Activated CD8-positive, alpha-beta T cell treated with anti-CD3 and anti-CD28 coated beads for 36 hours (primary cell): ENCODE results near the gene SLC2A10. TPM values are rescaled to one million over a fixed set of nuclear protein-coding genes. Genes with fewer than 3 reads are reported as not detected.

ENCODE experiments used
- ATAC-seq: fragments of 200-7000 bp; cut with Tn5 transposase; one replicate; pipeline ENCODE4 v1.10.0; 2021; ENCODE audit warnings: mild to moderate bottlenecking, moderate library complexity
- CTCF ChIA-PET: fragments of 350-600 bp; sonication (Branson Sonifier 250); formaldehyde crosslinking; loops from one replicate; lab custom pipeline; 2021; ENCODE audit warnings: antibody characterized with exemption; lab: Charles Lee
- POLR2A ChIA-PET: fragments of 350-600 bp; sonication (Branson Sonifier 250); formaldehyde crosslinking; loops from one replicate; lab custom pipeline; 2021; ENCODE audit warnings: antibody characterized with exemption; lab: Charles Lee
- DNase-seq: peaks from one replicate; pipeline ENCODE4 v3.0.0-alpha.2; 2020
- H3K27ac Mint-ChIP-seq: one replicate; pipeline ENCODE4 v1.8.0; 2021; ENCODE audit warnings: mild to moderate bottlenecking, mixed read lengths
- H3K27me3 Mint-ChIP-seq: one replicate; pipeline ENCODE4 v1.8.0; 2021; ENCODE audit warnings: mixed read lengths
- H3K36me3 Mint-ChIP-seq: one replicate; pipeline ENCODE4 v1.8.0; 2021; ENCODE audit warnings: low read depth, mixed read lengths
- H3K4me1 Mint-ChIP-seq: one replicate; pipeline ENCODE4 v1.8.0; 2021; ENCODE audit warnings: low read depth, mixed read lengths
- H3K4me3 Mint-ChIP-seq: one replicate; pipeline ENCODE4 v1.8.0; 2021; ENCODE audit warnings: mild to moderate bottlenecking, moderate library complexity, mixed read lengths
- H3K9me3 Mint-ChIP-seq: one replicate; pipeline ENCODE4 v1.8.0; 2021; ENCODE audit warnings: mixed read lengths
- intact Hi-C: fragments of 100-400 bp; cut with micrococcal nuclease; formaldehyde crosslinking; loops from one replicate; pipeline ENCODE4 v1.10.0; 2022
- total RNA-seq, 2 experiments: library from RNA; stranded (reverse); gene quantifications; one replicate each; pipeline ENCODE4 v1.2.3, GENCODE V29; 2021
- TF ChIP-seq, protein P1 (sequence below): fragments of 200-600 bp; IDR thresholded peaks from one replicate; pipeline ENCODE4 v1.8.0; 2022; ENCODE audit warnings: antibody characterized with exemption, mild to moderate bottlenecking

The SLC2A10 gene
- total RNA-seq, 2 experiments from 2014 or later = not detected

GRCh38 chr20:46725186-46726165 lies 16.0 kb downstream of the SLC2A10 start:
- ATAC-seq = no peak
- TF ChIP-seq, protein P1, sequence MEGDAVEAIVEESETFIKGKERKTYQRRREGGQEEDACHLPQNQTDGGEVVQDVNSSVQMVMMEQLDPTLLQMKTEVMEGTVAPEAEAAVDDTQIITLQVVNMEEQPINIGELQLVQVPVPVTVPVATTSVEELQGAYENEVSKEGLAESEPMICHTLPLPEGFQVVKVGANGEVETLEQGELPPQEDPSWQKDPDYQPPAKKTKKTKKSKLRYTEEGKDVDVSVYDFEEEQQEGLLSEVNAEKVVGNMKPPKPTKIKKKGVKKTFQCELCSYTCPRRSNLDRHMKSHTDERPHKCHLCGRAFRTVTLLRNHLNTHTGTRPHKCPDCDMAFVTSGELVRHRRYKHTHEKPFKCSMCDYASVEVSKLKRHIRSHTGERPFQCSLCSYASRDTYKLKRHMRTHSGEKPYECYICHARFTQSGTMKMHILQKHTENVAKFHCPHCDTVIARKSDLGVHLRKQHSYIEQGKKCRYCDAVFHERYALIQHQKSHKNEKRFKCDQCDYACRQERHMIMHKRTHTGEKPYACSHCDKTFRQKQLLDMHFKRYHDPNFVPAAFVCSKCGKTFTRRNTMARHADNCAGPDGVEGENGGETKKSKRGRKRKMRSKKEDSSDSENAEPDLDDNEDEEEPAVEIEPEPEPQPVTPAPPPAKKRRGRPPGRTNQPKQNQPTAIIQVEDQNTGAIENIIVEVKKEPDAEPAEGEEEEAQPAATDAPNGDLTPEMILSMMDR = no peak
- CTCF ChIA-PET = no interaction called here
- Mint-ChIP-seq H3K36me3 (no peaks in the 10 kb centered on the region), H3K4me1 (no peaks in the 10 kb centered on the region), H3K27me3 (peaks cover 1% of the 10 kb centered on the region), H3K9me3 (peaks cover 1% of the 10 kb centered on the region), H3K27ac (no peak overlapping the region), H3K4me3 (no peak overlapping the region)
- no peak for DNase-seq
- intact Hi-C loops = no loop called here
- POLR2A ChIA-PET = no interaction called here

- no peak overlapping the region for H3K4me3 Mint-ChIP-seq
- POLR2A ChIA-PET = no interaction called here
- no peaks in the 10 kb centered on the region for H3K4me1 Mint-ChIP-seq
- intact Hi-C loops = no loop called here
- H3K36me3 Mint-ChIP-seq = no peaks in the 10 kb centered on the region
- DNase-seq (no peak), ATAC-seq (no peak)
- CTCF ChIA-PET = interaction anchor here (1.2 kb wide), 1 partner anchor 22 kb away, joined by 4 read pairs; no protein-coding TSS in a partner anchor
- TF ChIP-seq, protein P1 = no peak
- no peaks in the 10 kb centered on the region for H3K9me3 Mint-ChIP-seq
- peaks cover 3% of the 10 kb centered on the region for H3K27me3 Mint-ChIP-seq
- H3K27ac Mint-ChIP-seq = no peak overlapping the region
Observed at GRCh38 chr20:46731770-46732169, 22.3 kb downstream of the SLC2A10 start.

DNA sequence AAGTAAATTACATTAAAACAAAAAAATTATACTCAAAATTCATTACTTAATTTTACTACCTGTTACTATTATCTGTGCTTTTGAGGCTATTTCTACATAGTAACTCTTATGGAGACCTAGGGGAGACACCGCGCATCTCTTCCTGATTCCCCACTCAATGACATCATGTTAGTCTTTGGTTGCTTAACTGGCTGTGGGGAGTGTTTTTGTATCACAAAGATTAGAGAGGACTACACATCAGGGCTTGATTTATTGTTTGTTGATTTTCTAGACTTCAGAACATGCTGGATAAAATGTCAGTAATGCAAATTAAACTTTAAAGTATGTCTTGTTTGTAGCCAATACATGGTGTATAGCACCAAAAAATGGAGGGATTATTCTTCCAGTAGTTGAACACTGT lies 26.0 kb downstream of the SLC2A10 start:
- TF ChIP-seq, protein P1 = no peak
- ChIA-PET CTCF (interaction anchor here (1.1 kb wide), 1 partner anchor 22 kb away, joined by 3 read pairs; no protein-coding TSS in a partner anchor), POLR2A (no interaction called here)
- intact Hi-C loops = no loop called here
- Mint-ChIP-seq H3K9me3 (no peaks in the 10 kb centered on the region), H3K4me3 (no peak overlapping the region), H3K27ac (no peak overlapping the region), H3K4me1 (no peaks in the 10 kb centered on the region), H3K36me3 (no peaks in the 10 kb centered on the region), H3K27me3 (peaks cover 11% of the 10 kb centered on the region)
- no peak for DNase-seq
- no peak for ATAC-seq

DNA sequence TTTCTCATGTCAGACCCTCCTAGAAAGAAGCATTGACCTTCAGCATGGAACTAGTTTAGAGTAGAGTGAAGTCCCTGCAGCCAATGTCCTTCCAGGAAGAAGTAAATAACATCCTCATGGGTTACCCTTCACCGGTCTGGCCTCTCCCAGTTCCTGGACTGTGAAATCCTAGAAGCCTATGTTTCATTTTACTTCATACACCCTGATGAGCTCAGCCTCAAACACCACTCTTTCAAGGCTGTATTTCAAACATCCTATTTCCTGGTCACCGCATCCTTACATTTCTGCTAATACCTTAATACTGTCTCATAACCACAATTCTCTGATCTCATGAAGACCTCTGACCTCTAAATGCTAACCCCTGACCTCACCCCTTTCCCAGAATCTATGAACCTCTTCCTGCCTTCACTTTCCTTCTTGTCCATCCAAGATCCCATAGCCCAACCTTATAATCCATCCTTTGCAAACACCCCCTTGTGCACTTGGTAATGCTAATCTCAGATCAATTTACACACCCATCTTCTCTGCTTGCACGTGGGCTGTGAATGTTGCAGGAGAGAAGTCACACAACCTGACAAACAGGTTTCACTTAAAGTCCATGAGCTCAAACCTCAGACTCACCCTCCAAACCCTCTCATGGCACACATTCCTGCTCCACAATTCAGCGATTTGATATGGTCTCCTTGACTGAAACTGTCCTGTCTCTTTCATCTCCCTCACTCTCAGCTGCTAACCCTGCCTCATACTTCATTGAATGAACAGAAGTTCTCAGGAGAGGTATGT lies 30.2 kb downstream of the SLC2A10 start:
- ATAC-seq = no peak
- CTCF ChIA-PET = interaction anchor here (1.6 kb wide), 1 partner anchor 18 kb away, joined by 5 read pairs; no protein-coding TSS in a partner anchor
- Mint-ChIP-seq H3K4me3 (no peak overlapping the region), H3K36me3 (no peaks in the 10 kb centered on the region), H3K27me3 (peaks cover 27% of the 10 kb centered on the region), H3K4me1 (no peaks in the 10 kb centered on the region), H3K27ac (no peak overlapping the region), H3K9me3 (no peaks in the 10 kb centered on the region)
- intact Hi-C loops = no loop called here
- TF ChIP-seq, protein P1 = no peak
- POLR2A ChIA-PET = no interaction called here
- DNase-seq = no peak
